ENCODE results near the gene DAPP1.
"Not testable (repeated sequence)": the region's sequence is repeated elsewhere in the genome, so short reads cannot be mapped to it uniquely, and the experiment has no call there.

The DAPP1 gene

DNA sequence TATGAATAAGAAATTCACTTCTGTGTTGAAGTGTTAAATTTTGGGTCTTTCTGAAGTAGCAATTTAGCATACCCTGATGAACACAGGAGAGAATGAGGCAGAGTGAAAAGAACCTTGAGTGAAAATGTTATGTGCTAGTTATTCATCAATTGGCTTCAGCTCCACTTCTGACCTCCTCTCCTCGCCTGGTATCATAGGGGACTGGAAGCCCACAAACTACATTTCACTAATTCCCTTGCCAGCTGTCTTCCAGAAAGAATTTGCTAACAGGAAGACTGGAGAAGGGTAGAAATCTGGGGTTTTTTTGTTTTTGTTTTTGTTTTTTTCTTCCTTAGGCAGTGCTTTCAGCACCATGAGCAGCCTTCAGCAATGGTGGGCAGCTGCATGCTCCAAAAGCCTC lies 5.5 kb upstream of the DAPP1 start:
- DNase-seq = no peak

DNA sequence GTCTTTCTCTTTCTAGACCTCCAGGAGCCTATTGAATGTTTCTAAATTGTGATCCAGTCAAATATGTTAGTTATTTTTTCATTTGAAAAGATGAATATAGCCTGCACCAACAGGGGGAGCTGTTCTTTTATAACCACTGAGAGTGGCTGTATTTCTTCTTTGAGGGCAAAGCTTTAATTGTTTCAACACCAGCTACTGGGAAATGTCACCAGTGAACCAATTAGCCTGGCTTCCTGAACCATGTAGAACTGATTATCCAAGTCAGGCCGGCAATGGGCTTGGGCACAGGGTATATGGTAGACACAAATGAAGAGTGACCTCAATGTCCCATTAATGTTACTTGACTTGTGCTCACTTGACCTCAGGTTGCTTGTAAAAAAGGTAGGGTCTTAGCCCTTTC lies 4.8 kb upstream of the DAPP1 start:
- TF ChIP-seq GATA1 (IDR thresholded peaks at IDR 0.05; ENCODE audit: low read depth, low read length) = no peak
- TF ChIP-seq POLR2A (IDR thresholded peaks at IDR 0.05; ENCODE audit: low read length) = no peak
- DNase-seq = peak; percentile 55 to 76

More for the DNA sequence above, 5.5 kb upstream of the DAPP1 start:
- TF ChIP-seq GATA1 (IDR thresholded peaks at IDR 0.05; ENCODE audit: low read depth, low read length) (no peak), POLR2A (IDR thresholded peaks at IDR 0.05; ENCODE audit: low read length) (no peak)

DNA sequence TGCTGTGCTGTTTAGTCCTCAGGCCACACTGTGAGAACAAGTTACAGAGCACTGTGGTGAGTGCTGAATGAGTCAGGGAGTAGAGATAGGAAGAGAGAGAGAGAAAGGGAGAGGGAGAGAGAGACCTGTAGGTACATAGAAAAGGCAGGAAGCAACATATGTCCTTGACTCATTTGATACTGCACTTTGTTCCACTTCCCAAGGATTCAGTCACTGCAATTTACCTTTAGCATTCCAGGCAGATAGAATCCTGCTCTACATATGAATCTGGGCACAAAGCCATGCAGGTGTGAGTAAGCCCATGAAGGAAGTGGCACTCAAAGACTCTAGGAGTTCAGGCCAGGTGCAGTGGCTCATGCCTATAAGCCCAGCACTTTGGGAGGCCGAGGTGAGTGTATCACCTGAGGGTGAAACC lies 1.0 kb upstream of the DAPP1 start:
- no peak for DNase-seq
- TF ChIP-seq POLR2A (IDR thresholded peaks at IDR 0.05; ENCODE audit: low read length) (no peak), GATA1 (IDR thresholded peaks at IDR 0.05; ENCODE audit: low read depth, low read length) (no peak)

GRCh38 chr4:99817309-99817890 lies 773 bp downstream of the DAPP1 start:
- no peak for TF ChIP-seq POLR2A (IDR thresholded peaks at IDR 0.05; ENCODE audit: low read length)
- no peak for TF ChIP-seq GATA1 (IDR thresholded peaks at IDR 0.05; ENCODE audit: low read depth, low read length)
- DNase-seq = no peak

DNA sequence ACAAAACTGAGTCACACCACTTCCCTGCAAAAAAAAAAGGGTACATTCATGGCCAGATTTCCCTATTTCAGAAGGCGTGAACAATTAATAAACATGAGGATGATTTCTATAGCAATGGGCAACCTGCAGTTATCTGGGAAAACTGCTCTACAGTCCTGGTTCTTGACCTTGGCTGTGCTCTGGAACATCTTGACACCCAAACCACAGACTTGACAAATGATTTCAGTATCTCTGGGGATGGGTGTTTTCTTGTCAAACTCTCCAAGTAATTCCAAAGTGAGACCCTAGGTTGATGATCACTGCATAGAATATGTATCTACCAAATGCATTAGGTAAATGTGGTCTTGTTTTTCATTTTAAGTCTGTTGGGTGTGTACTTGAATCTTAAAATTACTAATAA lies 2.0 kb downstream of the DAPP1 start:
- no peak for DNase-seq
- TF ChIP-seq POLR2A (IDR thresholded peaks at IDR 0.05; ENCODE audit: low read length) (no peak), GATA1 (IDR thresholded peaks at IDR 0.05; ENCODE audit: low read depth, low read length) (no peak)

DNA sequence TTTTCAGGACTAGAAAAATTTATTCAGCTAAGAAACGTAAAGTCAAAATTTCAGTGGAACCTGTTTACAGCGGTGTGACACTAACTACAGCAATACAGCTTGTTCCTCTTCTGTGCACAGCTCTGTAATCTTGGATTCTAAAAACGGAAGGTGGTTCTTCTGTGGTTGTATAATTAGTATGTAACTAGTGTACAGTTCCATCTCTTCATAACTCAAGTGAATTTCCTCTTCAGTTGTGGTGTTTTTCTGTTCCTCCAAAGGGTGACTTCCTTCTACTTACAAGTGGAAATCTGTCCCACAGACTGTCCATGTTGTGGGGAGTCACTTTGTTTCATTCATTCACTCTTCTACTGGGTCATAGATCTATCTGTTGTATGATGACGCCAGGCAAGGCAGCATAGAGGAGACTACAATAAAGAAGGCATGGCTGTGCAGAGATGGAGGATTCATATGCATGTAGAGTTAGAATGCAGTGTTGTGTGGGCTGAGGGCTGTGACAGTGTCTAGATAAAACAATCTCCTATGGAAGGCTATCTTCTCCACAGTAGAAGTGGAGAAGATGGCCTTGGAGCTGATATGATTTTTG lies 5.4 kb downstream of the DAPP1 start:
- no peak for DNase-seq
- no peak for TF ChIP-seq GATA1 (IDR thresholded peaks at IDR 0.05; ENCODE audit: low read depth, low read length)

- no peak for DNase-seq
- TF ChIP-seq GATA1 (IDR thresholded peaks at IDR 0.05; ENCODE audit: low read depth, low read length) = no peak
- TF ChIP-seq POLR2A (IDR thresholded peaks at IDR 0.05; ENCODE audit: low read length) = no peak
Observed at GRCh38 chr4:99822734-99823133, 6.1 kb downstream of the DAPP1 start.

DNA sequence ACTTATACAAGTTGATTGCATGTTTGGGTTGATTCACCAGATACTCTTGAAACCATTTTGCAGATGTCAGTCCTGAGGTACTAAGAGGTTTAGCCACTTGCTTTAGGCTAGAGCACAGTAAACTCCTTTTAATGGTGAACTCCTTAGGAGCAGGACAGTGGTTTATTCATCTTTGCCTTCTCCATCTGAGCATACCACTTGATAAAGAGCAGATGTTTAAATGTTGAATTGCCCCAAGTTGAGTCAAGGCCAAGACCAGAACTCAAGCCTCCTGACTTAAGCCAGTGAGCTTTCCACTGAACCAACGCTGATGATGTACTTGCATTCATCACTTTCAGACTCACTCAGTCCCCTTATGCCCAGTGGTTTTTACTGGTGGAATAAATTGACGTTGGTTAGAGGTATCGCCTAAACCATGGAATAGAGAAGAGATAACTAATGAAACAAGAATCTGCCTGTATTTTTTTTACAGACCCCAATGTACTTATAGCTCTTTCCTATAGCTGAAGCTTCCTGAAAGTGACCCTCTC lies 7.5 kb downstream of the DAPP1 start:
- DNase-seq = no peak
- TF ChIP-seq GATA1 (IDR thresholded peaks at IDR 0.05; ENCODE audit: low read depth, low read length) = no peak
- no peak for TF ChIP-seq POLR2A (IDR thresholded peaks at IDR 0.05; ENCODE audit: low read length)

DNA sequence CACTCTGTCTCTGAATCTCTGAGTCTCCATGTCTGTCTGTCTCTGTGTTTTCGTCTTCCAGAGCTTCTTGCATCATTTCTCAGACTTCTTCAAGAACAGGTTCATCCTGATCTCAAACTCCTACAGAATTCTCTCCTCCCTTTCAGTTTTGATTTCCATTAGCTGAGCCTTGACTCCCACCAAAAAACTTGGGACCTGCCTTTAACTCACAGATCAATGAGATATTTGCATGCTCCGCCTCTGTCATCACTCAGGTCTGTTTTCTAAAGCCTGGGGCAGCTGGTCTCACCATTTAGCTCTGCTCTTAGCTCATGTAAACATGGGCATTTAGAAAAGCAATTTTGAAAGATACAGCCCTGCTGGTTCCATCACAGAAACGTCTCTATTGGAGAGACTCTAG lies 8.6 kb downstream of the DAPP1 start:
- no peak for DNase-seq
- no peak for TF ChIP-seq GATA1 (IDR thresholded peaks at IDR 0.05; ENCODE audit: low read depth, low read length)
- no peak for TF ChIP-seq POLR2A (IDR thresholded peaks at IDR 0.05; ENCODE audit: low read length)

DNA sequence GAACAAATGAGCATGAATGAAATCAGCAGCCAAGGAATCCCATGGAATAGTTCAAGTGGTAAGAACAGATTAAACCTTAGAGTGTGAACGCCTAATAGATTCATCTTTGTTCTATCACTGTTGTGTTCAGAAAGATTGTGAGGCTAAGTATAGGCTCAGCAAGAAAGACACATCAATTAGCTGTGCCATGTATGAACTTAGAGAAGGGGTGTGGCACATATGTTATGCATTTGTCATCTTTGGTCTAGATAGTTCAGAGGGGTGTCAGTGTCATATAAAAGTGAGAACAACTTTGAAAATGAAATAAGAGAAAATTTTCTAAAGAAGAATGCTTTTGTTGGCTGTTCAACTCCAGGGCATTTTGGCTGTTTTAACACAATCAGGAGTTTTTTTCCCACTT lies 9.4 kb downstream of the DAPP1 start:
- DNase-seq = no peak
- no peak for TF ChIP-seq GATA1 (IDR thresholded peaks at IDR 0.05; ENCODE audit: low read depth, low read length)
- TF ChIP-seq POLR2A (IDR thresholded peaks at IDR 0.05; ENCODE audit: low read length) = no peak

DNA sequence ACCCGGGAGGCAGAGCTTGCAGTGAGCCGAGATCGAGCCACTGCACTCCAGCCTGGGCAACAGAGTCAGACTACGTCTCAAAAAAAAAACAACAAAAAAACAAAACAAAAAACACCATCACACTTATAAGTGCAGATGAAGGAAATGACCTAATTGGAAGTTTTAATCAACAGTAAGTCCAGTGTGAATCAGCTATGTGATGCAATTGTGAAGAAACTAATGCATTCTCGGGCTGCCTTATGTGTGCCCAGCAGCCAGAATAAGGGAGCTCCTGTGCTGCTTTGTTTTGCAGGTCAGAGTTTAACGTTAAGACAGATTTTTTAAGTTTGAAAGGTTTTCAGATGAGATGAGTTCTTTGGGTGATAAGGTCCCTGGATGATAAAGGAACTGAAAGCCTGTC lies 10.8 kb downstream of the DAPP1 start:
- DNase-seq = peak in 1 of 2 experiments; percentile 40
- no peak for TF ChIP-seq POLR2A (IDR thresholded peaks at IDR 0.05; ENCODE audit: low read length)

- no peak for DNase-seq
- TF ChIP-seq POLR2A (IDR thresholded peaks at IDR 0.05; ENCODE audit: low read length) (no peak), GATA1 (IDR thresholded peaks at IDR 0.05; ENCODE audit: low read depth, low read length) (no peak)
Observed at GRCh38 chr4:99827857-99828256, 11.2 kb downstream of the DAPP1 start.

DNA sequence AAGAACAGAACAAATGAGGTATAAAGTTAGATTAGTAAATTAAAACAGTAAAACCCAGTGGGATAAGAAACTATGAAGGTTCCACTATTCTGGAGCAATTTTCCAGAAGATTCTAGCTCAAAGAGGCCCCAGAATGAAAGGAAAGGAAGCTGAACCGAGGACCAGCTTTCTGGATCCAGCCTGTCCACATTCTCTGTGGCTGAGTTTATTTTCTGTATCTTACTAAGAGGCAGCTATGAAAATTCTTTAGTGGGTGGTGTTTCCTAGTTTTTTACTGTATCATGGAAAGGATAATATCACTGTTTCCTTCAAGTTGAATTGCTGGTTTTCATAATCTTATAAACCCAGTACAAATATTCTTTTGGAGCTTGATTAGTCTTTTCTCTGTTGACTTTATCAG lies 11.8 kb downstream of the DAPP1 start:
- TF ChIP-seq POLR2A (IDR thresholded peaks at IDR 0.05; ENCODE audit: low read length) (no peak), GATA1 (IDR thresholded peaks at IDR 0.05; ENCODE audit: low read depth, low read length) (no peak)
- DNase-seq = no peak

GRCh38 chr4:99830051-99830450 lies 13.4 kb downstream of the DAPP1 start:
- DNase-seq = not testable (repeated sequence)

DNA sequence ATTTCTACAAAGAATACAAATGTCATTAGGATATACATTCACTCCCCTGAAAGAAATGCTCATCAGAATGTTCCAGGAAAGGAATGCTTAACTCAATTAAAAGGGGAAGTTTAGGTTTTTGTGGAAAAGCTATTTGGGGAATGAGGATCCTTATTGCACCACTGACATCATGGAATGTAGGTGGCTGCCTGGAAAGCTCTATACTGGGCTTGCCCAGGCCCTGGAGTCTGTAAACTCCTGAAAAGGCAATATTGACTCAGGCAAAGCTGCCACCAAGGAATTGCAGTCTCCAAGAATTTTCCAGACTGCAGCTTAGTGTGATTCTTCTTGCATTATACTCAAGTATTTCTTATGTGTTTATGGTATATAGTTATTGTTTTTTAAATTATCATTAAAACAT lies 15.7 kb downstream of the DAPP1 start:
- TF ChIP-seq POLR2A (IDR thresholded peaks at IDR 0.05; ENCODE audit: low read length) (no peak), GATA1 (IDR thresholded peaks at IDR 0.05; ENCODE audit: low read depth, low read length) (no peak)
- DNase-seq = no peak

All from erythroblast (primary cell).